Memory B cell (primary cell): ENCODE measurements around the gene GDNF.
"Not testable (repeated sequence)": the region's sequence is repeated elsewhere in the genome, so short reads cannot be mapped to it uniquely, and the experiment has no call there.

Source experiments
- ATAC-seq: fragments of 150-1000 bp; cut with Tn5 transposase; 2 replicates; pipeline ENCODE4 v1.10.0; 2021; ENCODE audit warnings: low read depth, mild to moderate bottlenecking, moderate library complexity
- DNase-seq, 2 donors: peaks; one replicate each; pipeline ENCODE4 v3.0.0; 2022; ENCODE audit warnings: low spot score in 2 of 2
- H3K27ac Mint-ChIP-seq: one replicate; pipeline ENCODE4 v1.8.0; 2022; ENCODE audit warnings: mild to moderate bottlenecking, moderate library complexity, mixed read lengths
- H3K27me3 Mint-ChIP-seq: one replicate; pipeline ENCODE4 v1.8.0; 2022; ENCODE audit warnings: mixed read lengths
- H3K36me3 Mint-ChIP-seq: one replicate; pipeline ENCODE4 v1.8.0; 2022; ENCODE audit warnings: mild to moderate bottlenecking, mixed read lengths
- H3K4me1 Mint-ChIP-seq: one replicate; pipeline ENCODE4 v1.8.0; 2022; ENCODE audit warnings: mixed read lengths
- H3K4me3 Mint-ChIP-seq: one replicate; pipeline ENCODE4 v1.8.0; 2022; ENCODE audit warnings: mild to moderate bottlenecking, moderate library complexity, mixed read lengths
- H3K9me3 Mint-ChIP-seq: one replicate; pipeline ENCODE4 v1.8.0; 2022; ENCODE audit warnings: mixed read lengths

Gene GDNF

DNA sequence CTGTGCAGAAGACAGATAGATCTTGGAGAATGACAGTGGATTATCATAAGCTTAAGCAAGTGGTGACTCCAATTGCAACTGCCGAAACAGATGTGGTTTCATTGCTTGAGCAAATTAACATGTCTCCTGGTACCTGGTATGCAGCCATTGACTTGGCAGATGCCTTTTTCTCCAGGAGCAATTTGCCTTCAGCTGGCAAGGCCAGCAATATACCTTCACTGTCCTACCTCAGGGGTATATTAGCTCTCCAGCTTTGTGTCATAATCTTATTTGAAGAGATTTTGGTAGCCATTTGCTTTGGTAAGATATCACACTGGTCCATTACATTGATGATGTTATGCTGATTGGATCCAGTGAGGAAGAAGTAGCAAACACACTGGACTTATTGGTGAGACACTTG, 43.4 kb downstream of the GDNF start:
- DNase-seq, H3K4me3 Mint-ChIP-seq, H3K27ac Mint-ChIP-seq, H3K36me3 Mint-ChIP-seq, ATAC-seq, H3K4me1 Mint-ChIP-seq: not testable (repeated sequence)
- Mint-ChIP-seq H3K9me3 (peaks cover 14% of the 10 kb centered on the region), H3K27me3 (peaks cover 11% of the 10 kb centered on the region)

- peaks cover 13% of the 10 kb centered on the region for H3K9me3 Mint-ChIP-seq
- H3K4me3 Mint-ChIP-seq, H3K27ac Mint-ChIP-seq, DNase-seq, H3K36me3 Mint-ChIP-seq, H3K4me1 Mint-ChIP-seq, ATAC-seq: not testable (repeated sequence)
- H3K27me3 Mint-ChIP-seq = peaks cover 11% of the 10 kb centered on the region
These were observed 44.5 kb downstream of the GDNF start for GRCh38 chr5:37795292-37795691.

DNA sequence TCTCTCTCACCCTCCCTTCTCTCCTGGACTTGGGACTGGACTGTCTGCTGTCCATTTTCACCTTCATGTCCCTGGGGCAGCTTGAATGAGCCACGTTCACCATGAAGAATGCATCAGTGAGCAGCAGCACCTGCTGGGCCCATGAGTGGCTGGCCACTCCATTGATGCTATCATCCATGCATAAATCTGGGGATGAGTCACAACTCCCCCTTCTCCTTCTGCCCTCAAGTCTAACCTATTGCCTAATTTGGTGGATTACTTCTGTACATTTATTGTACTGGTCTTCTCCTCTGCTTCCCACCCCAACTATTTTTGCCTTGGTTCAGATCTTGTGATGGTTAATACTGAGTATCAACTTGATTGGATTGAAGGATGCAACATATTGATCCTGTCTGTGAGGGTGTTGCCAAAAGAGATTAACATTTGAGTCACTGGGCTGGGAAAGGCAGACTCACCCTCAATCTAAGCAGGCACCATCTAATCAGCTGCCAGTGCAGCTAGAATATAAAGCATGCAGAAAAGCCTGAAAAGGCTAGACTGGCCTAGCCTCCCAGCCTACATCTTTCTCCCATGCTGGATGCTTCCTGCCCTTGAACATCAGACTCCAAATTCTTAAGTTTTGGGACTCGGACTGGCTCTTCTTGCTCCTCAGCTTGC, 46.7 kb downstream of the GDNF start:
- DNase-seq (no peak), ATAC-seq (no peak)
- Mint-ChIP-seq H3K27ac (no peak overlapping the region), H3K27me3 (peaks cover 16% of the 10 kb centered on the region), H3K36me3 (peaks cover 3% of the 10 kb centered on the region), H3K4me1 (no peaks in the 10 kb centered on the region), H3K9me3 (peaks cover 12% of the 10 kb centered on the region), H3K4me3 (no peak overlapping the region)

- no peak overlapping the region for H3K27ac Mint-ChIP-seq
- DNase-seq (no peak), ATAC-seq (no peak)
- no peak overlapping the region for H3K4me3 Mint-ChIP-seq
- peaks cover 9% of the 10 kb centered on the region for H3K9me3 Mint-ChIP-seq
- H3K27me3 Mint-ChIP-seq = peaks cover 13% of the 10 kb centered on the region
- H3K36me3 Mint-ChIP-seq = peaks cover 1% of the 10 kb centered on the region
- no peaks in the 10 kb centered on the region for H3K4me1 Mint-ChIP-seq
These were observed 48.5 kb downstream of the GDNF start for GRCh38 chr5:37791321-37791720.

DNA sequence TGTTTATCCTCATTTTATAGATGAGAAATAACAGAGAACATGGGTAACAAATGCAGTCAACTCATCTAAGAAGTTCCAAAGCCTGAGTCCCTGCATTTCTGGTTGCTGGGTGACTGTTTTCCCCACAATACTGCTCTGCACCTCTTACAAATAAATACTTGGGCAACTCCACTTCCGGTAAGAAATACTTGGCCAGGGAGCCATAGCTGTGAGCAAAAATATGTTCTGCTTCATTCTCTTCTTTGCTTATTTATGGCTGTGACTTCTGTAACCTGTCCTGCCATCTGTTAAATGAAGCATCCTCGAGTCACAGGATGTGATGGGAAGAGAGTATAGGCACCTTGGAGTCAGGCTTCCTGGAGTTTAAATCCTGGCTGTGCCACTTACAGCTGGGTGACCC, 49.9 kb downstream of the GDNF start:
- no peak overlapping the region for H3K27ac Mint-ChIP-seq
- H3K4me1 Mint-ChIP-seq = no peaks in the 10 kb centered on the region
- no peak for ATAC-seq
- peaks cover 9% of the 10 kb centered on the region for H3K9me3 Mint-ChIP-seq
- H3K27me3 Mint-ChIP-seq = peaks cover 13% of the 10 kb centered on the region
- H3K4me3 Mint-ChIP-seq = no peak overlapping the region
- H3K36me3 Mint-ChIP-seq = peaks cover 2% of the 10 kb centered on the region
- DNase-seq = no peak

DNA sequence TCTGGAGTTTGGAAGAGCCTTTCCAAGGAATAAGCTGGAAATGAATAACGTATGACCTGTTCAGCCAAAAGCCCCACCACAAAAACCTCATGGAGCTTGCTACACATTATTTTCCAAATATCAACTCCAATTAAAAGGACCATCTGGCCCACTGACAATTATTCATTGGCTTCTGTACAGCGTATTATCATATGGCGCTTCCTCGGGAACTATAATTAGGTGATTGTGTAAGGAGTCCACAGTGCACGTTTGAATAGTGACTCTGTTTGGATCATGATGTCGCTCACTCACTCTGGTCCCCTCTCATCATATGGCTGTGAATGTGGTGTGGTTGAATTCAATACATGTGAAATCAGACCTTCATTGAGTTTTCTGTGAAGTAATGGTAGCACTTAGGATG, 52.1 kb downstream of the GDNF start:
- H3K27ac Mint-ChIP-seq = no peak overlapping the region
- no peaks in the 10 kb centered on the region for H3K4me1 Mint-ChIP-seq
- DNase-seq (no peak), ATAC-seq (no peak)
- H3K4me3 Mint-ChIP-seq = no peak overlapping the region
- H3K9me3 Mint-ChIP-seq = peaks cover 12% of the 10 kb centered on the region
- peaks cover 4% of the 10 kb centered on the region for H3K36me3 Mint-ChIP-seq
- peaks cover 11% of the 10 kb centered on the region for H3K27me3 Mint-ChIP-seq

GRCh38 chr5:37786862-37787519, 52.9 kb downstream of the GDNF start:
- Mint-ChIP-seq H3K4me3 (no peak overlapping the region), H3K4me1 (no peaks in the 10 kb centered on the region), H3K9me3 (peaks cover 12% of the 10 kb centered on the region), H3K36me3 (peaks cover 4% of the 10 kb centered on the region), H3K27ac (no peak overlapping the region), H3K27me3 (peaks cover 11% of the 10 kb centered on the region)
- DNase-seq (no peak), ATAC-seq (no peak)

DNA sequence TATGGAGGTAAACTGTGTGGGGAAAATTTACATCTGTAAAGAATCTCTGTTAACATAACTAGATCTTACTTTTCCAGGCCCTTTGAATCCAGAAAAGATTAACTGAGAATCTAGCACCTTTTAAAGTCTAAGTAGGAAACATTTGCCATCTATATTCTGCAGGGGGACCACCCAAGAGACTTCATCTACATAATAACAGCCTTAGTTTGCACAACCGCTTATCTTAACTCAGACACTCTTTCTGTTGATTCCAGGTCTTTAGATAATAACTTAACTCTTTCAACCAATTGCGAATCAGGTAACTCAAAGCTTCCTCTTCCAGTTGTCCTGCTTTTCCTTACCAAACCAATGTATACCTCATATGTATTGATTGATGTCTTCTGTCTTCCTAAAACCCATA, 53.4 kb downstream of the GDNF start:
- peaks cover 8% of the 10 kb centered on the region for H3K9me3 Mint-ChIP-seq
- H3K36me3 Mint-ChIP-seq = peaks cover 4% of the 10 kb centered on the region
- no peak overlapping the region for H3K27ac Mint-ChIP-seq
- no peak overlapping the region for H3K4me3 Mint-ChIP-seq
- ATAC-seq (no peak), DNase-seq (no peak)
- H3K27me3 Mint-ChIP-seq = peaks cover 11% of the 10 kb centered on the region
- no peaks in the 10 kb centered on the region for H3K4me1 Mint-ChIP-seq

DNA sequence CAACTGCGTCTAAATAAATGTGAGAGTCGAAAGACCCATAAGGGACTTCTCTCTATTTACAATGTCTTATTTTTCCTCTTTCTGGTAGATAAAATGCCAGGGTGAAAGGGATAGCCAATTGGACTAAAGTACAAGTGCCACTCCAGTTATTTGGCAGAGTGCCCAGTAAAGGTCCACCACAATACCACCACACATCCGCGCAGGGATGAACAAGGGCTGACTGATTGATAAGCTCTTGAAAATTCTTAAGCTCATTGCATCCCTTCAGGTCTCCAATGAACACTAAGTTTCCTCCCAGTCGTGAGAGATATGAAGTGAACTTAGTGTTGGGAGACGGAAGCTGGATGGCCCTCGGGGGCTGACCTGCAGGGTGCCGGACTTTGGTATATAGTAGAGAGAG, 58.4 kb downstream of the GDNF start:
- not testable (repeated sequence) for H3K36me3 Mint-ChIP-seq, H3K27ac Mint-ChIP-seq, H3K9me3 Mint-ChIP-seq, H3K27me3 Mint-ChIP-seq, H3K4me1 Mint-ChIP-seq, H3K4me3 Mint-ChIP-seq, DNase-seq, ATAC-seq

GRCh38 chr5:37777432-37778130, 62.3 kb downstream of the GDNF start:
- ATAC-seq = no peak
- Mint-ChIP-seq H3K27ac (no peak overlapping the region), H3K36me3 (no peaks in the 10 kb centered on the region), H3K4me3 (no peak overlapping the region), H3K27me3 (peaks cover 2% of the 10 kb centered on the region), H3K9me3 (peaks cover 4% of the 10 kb centered on the region), H3K4me1 (no peaks in the 10 kb centered on the region)
- DNase-seq = no peak

- Mint-ChIP-seq H3K4me3 (no peak overlapping the region), H3K9me3 (peaks cover 4% of the 10 kb centered on the region), H3K4me1 (no peaks in the 10 kb centered on the region), H3K27ac (no peak overlapping the region), H3K36me3 (no peaks in the 10 kb centered on the region), H3K27me3 (peaks cover 2% of the 10 kb centered on the region)
- no peak for DNase-seq
- ATAC-seq = no peak
These were observed 63.0 kb downstream of the GDNF start for GRCh38 chr5:37776826-37777225.

DNA sequence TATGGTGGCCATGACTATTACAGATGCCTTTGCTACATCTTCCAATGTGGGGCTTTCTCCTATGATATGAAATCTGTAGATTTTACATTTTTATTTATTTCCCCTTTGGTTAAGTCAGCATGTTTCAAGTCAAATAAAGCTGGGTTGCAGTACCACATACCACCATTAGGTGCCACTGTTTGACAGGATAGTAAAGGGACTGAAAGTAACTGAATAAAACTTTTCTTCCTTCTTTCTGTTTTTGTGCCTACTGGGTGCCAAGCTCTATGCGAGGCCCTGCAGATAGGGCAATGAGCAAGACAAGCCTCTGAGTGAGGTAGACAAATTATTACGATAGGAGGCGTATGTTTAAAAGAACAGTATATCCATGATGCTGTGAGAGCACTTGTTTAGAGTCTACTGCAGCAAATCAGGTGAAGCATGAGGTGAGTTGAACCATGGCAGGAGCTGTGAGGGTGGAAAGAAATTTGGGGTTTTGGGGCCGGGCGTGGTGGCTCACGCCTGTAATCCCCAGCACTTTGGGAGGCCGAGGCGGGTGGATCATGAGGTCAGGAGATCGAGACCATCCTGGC, 64.8 kb downstream of the GDNF start:
- Mint-ChIP-seq H3K4me1 (no peaks in the 10 kb centered on the region), H3K27me3 (peaks cover 2% of the 10 kb centered on the region), H3K9me3 (peaks cover 4% of the 10 kb centered on the region), H3K27ac (no peak overlapping the region), H3K4me3 (no peak overlapping the region), H3K36me3 (no peaks in the 10 kb centered on the region)
- ATAC-seq (no peak), DNase-seq (peak in 1 of 2 donors; percentile 2)

DNA sequence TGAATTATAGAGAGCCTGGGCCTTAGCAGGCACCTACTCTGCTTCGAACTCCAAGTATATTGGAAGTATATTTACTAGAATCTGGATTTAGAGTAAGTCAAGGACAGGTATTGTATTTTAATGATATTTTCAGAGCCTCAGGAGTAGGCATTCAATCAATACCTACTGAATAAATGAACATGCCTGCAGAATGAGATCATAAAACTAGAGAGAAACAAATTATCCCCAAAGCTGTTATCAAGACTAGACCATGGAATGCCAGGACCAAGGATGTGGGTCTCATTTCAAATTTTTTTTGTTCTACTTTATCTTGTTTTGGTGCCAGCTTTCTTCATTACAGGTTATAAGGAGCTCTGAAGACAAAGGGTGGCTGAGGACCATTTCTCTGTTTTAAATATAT, 66.0 kb downstream of the GDNF start:
- Mint-ChIP-seq H3K36me3 (no peaks in the 10 kb centered on the region), H3K27me3 (peaks cover 5% of the 10 kb centered on the region), H3K4me1 (no peaks in the 10 kb centered on the region), H3K27ac (no peak overlapping the region), H3K9me3 (peaks cover 4% of the 10 kb centered on the region), H3K4me3 (no peak overlapping the region)
- DNase-seq (no peak), ATAC-seq (no peak)

- Mint-ChIP-seq H3K27ac (no peak overlapping the region), H3K27me3 (peaks cover 5% of the 10 kb centered on the region), H3K4me3 (no peak overlapping the region), H3K9me3 (peaks cover 5% of the 10 kb centered on the region), H3K4me1 (no peaks in the 10 kb centered on the region), H3K36me3 (no peaks in the 10 kb centered on the region)
- ATAC-seq (no peak), DNase-seq (no peak)
These were observed 67.6 kb downstream of the GDNF start for GRCh38 chr5:37772255-37772654.
